GM13976 (cell line): Measurements from ENCODE around the gene SYAP1.

Source experiments
- DNase-seq: peaks from one replicate; pipeline ENCODE4 v3.0.0; 2012; ENCODE audit warnings: low spot score
- CTCF ChIP-seq: IDR thresholded peaks from 2 replicates; pipeline ENCODE4 v1.5.1; 2012; ENCODE audit warnings: borderline replicate concordance, mild to moderate bottlenecking; ENCODE audit not compliant: insufficient read depth; ENCODE audit errors: extremely low read depth, missing control alignments, control extremely low read depth
- in situ Hi-C: fragments of 300-500 bp; cut with MboI; formaldehyde crosslinking; loops from one replicate; pipeline ENCODE4 v1.12.0; 2022; ENCODE audit warnings: low sequenced_read_pairs, mixed read lengths, inconsistent platforms; ENCODE audit not compliant: unreplicated experiment

Gene SYAP1

GRCh38 chrX:16797358-16797757, 77.9 kb downstream of the SYAP1 start:
- DNase-seq = no peak
- in situ Hi-C loops = no loop called here
- no peak for TF ChIP-seq CTCF

- no peak for DNase-seq
- TF ChIP-seq CTCF = no peak
- in situ Hi-C loops = no loop called here
These were observed 78.4 kb downstream of the SYAP1 start for GRCh38 chrX:16797841-16798240.

- in situ Hi-C loops = no loop called here
- no peak for TF ChIP-seq CTCF
- no peak for DNase-seq
These were observed 85.6 kb downstream of the SYAP1 start for GRCh38 chrX:16804923-16805464.

GRCh38 chrX:16807548-16807947, 88.1 kb downstream of the SYAP1 start:
- in situ Hi-C loops = no loop called here
- DNase-seq = no peak
- no peak for TF ChIP-seq CTCF

- DNase-seq = no peak
- TF ChIP-seq CTCF = no peak
- in situ Hi-C loops = no loop called here
These were observed 88.6 kb downstream of the SYAP1 start for GRCh38 chrX:16807976-16808542.

- in situ Hi-C loops = no loop called here
- DNase-seq = no peak
- no peak for TF ChIP-seq CTCF
These were observed 95.2 kb downstream of the SYAP1 start for GRCh38 chrX:16814597-16814996.
